Right lobe of liver (tissue), 6 donors: ENCODE data around the gene NREP. TPM values are rescaled to one million over a fixed set of nuclear protein-coding genes. Genes with fewer than 3 reads are reported as not detected.

Experiments
- ATAC-seq, 4 donors: fragments of 200-7000 bp; cut with Tn5 transposase; one replicate each; pipeline ENCODE4 v1.9.1; 2020; ENCODE audit warnings: mild to moderate bottlenecking in 4 of 4, moderate library complexity in 4 of 4
- DNase-seq, 3 donors: peaks; one replicate each; pipeline ENCODE4 v3.0.0-alpha.2; 2020
- H3K27ac ChIP-seq, 3 donors: fragments of 200-600 bp; one replicate each; pipeline ENCODE4 v1.8.0; 2022
- H3K27me3 ChIP-seq, 2 donors: fragments of 200-600 bp; one replicate each; pipeline ENCODE4 v1.8.0; 2022
- H3K36me3 ChIP-seq, 4 donors: fragments of 200-600 bp; sonication (generic) in 1 of 4; one replicate each; pipeline versions ENCODE4 v1.5.1 to v1.8.0; 2017 to 2022; ENCODE audit warnings: control low read depth in 1 of 4
- H3K4me1 ChIP-seq, 4 donors: fragments of 200-600 bp; sonication (generic) in 1 of 4; one replicate each; pipeline versions ENCODE4 v1.5.1 to v1.8.0; 2017 to 2022; ENCODE audit warnings: control low read depth in 1 of 4
- H3K4me3 ChIP-seq, 3 donors: fragments of 200-600 bp; one replicate each; pipeline ENCODE4 v1.8.0; 2022
- H3K9me3 ChIP-seq, 4 donors: fragments of 200-600 bp; sonication (generic) in 1 of 4; one replicate each; pipeline versions ENCODE4 v1.5.1 to v1.8.0; 2017 to 2022; ENCODE audit warnings: control low read depth in 1 of 4
- POLR2A ChIP-seq: fragments of 450-650 bp; IDR thresholded peaks from one replicate; pipeline ENCODE4 v1.6.1; 2017; ENCODE audit warnings: antibody characterized with exemption, mild to moderate bottlenecking
- WGBS: methylation state at CpG from one replicate; pipeline ENCODE4 v1.1.6; 2018; ENCODE audit warnings: low coverage, low lambda C conversion rate; ENCODE audit not compliant: insufficient coverage; ENCODE audit errors: missing lambda C conversion rate; 5-methylcytosine and 5-hydroxymethylcytosine counted together
- intact Hi-C, 2 donors: fragments of 100-400 bp; cut with DNase I; formaldehyde crosslinking; loops; one replicate each; pipeline versions ENCODE4 v1.11.2 to v1.14.1; 2022
- total RNA-seq, 6 experiments: library from RNA; depleted of rRNA in 2 of 6; stranded (reverse); fragments of >200 nt in 2 of 6; fragmentation: NEBNext Ultra II Directional in 3 of 6; extraction: Animal tissue kit (Norgen Biotek cat#: 25700) in 3 of 6; gene quantifications; one replicate each; pipeline versions ENCODE4 v1.1.0 to v1.2.4, GENCODE V29; 2016 to 2023
- TF ChIP-seq, protein P1 (sequence below), 4 donors: fragments of 200-600 bp in 3 of 4; fragments of 450-650 bp in 1 of 4; IDR thresholded peaks; one replicate each; pipeline versions ENCODE4 v1.5.1 to v1.8.0; 2016 to 2022; ENCODE audit warnings: antibody characterized with exemption in 4 of 4, mild to moderate bottlenecking in 2 of 4
- donor health status: DM: no; HTN: yes; CAD: no.
- donor health status: DM: no; HTN: no; CAD: no.
- donor health status: DM: no; HTN: no; CAD: no.
- donor health status: DM: no; HTN: yes; CAD: no.
- donor health status: DM: no; HTN: yes; CAD: no.

Gene NREP
- total RNA-seq, 6 experiments from 2014 or later = 2.2 to 24.6 (median 7.7) TPM

DNA sequence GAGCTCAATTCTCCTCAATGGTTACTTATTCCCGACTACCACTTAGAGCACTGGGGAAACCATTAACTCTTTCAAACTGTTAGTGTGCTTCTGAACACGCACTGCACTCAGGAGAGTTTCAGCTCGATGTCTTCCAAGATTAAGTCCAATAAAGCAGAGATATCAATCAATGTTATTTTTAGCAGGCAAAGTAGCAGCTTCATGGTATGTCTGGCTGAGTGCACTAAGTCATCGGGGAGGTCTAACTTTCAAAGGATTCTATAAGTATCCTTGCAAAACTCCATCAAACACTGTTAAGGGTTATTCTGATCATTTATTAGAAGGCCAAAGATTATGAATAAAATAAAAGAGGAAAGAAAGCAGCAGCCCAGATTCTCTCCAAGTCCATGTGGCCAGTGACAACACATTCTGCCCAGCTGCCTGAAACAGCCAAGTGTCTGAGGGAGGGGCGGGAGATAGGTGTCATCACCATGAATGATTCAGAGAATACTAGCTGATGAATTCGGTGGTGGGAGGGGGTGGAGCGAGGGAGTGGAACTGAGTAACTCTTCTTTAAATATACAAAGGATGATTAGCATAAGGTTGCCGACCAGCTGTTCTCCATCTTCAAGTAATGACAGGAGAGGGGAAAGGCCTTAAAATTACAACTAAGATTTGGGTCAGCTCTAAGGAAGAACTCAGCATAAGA, 21.3 kb downstream of the NREP start:
- H3K9me3 ChIP-seq = no peaks in the 10 kb centered on the region
- intact Hi-C loops = no loop called here
- TF ChIP-seq, protein P1, sequence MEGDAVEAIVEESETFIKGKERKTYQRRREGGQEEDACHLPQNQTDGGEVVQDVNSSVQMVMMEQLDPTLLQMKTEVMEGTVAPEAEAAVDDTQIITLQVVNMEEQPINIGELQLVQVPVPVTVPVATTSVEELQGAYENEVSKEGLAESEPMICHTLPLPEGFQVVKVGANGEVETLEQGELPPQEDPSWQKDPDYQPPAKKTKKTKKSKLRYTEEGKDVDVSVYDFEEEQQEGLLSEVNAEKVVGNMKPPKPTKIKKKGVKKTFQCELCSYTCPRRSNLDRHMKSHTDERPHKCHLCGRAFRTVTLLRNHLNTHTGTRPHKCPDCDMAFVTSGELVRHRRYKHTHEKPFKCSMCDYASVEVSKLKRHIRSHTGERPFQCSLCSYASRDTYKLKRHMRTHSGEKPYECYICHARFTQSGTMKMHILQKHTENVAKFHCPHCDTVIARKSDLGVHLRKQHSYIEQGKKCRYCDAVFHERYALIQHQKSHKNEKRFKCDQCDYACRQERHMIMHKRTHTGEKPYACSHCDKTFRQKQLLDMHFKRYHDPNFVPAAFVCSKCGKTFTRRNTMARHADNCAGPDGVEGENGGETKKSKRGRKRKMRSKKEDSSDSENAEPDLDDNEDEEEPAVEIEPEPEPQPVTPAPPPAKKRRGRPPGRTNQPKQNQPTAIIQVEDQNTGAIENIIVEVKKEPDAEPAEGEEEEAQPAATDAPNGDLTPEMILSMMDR (IDR thresholded peaks at IDR 0.05) = no peak
- no peak for TF ChIP-seq POLR2A
- H3K36me3 ChIP-seq = no peaks in the 10 kb centered on the region
- no peak overlapping the region for H3K27ac ChIP-seq
- ATAC-seq (peak in 1 of 4 donors; percentile 65), DNase-seq (peak in 1 of 3 donors; percentile 43)
- peaks cover 0 to 52% (median 24%) of the 10 kb centered on the region in 4 donors for H3K4me1 ChIP-seq
- 73% methylated on average over 7 of the region's 8 CpGs for WGBS
- H3K4me3 ChIP-seq = no peak overlapping the region
- no peaks in the 10 kb centered on the region for H3K27me3 ChIP-seq

DNA sequence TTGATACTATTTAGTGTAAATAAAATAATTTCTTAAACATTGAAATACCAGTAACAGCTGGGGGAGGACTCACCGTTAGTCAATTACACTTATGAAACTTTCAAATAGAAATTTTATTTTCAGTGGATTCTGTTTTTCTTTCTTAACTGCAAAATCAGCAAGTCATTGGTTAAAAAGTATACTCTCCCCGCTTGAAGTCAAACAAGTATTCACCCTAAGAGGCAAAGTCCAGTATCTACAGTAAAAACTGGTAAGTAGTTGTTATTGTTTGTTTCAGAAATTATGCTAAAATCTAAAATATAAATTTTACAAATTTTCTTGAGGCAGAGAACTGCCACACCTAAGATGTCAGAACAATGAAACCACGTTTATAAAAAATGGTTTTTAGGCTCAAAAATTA, 22.4 kb downstream of the NREP start:
- H3K27ac ChIP-seq = peak overlapping the region in 2 of 3 donors; percentile 22 to 25
- no peaks in the 10 kb centered on the region for H3K36me3 ChIP-seq
- no peak overlapping the region for H3K4me3 ChIP-seq
- intact Hi-C loops = no loop called here
- no peaks in the 10 kb centered on the region for H3K9me3 ChIP-seq
- DNase-seq (no peak), ATAC-seq (no peak)
- peaks cover 0 to 52% (median 25%) of the 10 kb centered on the region in 4 donors for H3K4me1 ChIP-seq
- H3K27me3 ChIP-seq = no peaks in the 10 kb centered on the region
- TF ChIP-seq POLR2A = no peak
- TF ChIP-seq, protein P1 (IDR thresholded peaks at IDR 0.05) = no peak
- 29% methylated on average over 3 of the region's 3 CpGs for WGBS

DNA sequence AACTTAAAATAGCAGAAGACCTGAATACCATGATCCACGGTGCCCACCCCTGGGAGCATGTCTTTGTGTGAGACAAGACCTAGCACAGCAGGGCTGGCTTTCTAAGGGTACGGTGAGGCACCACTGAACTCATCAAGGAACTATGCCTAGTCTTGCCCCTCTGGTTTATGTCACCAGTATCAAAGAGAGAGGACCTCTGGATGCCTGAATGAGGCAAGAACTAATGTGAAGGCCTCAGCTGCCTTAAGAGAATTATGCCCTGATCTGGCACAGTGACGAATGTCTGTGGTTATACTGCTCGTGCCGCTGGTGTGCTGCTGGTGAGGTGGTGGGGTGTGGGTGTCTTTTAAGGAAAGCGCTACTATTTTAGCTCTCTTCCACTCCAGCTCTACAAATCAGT, 23.0 kb downstream of the NREP start:
- Histone ChIP-seq H3K27ac (peak overlapping the region in 1 of 3 donors; percentile 25), H3K36me3 (no peaks in the 10 kb centered on the region), H3K4me1 (peaks cover 0 to 50% (median 25%) of the 10 kb centered on the region in 4 donors), H3K4me3 (no peak overlapping the region), H3K9me3 (no peaks in the 10 kb centered on the region), H3K27me3 (no peaks in the 10 kb centered on the region)
- ATAC-seq (peak; percentile 3 to 31 (median 18)), DNase-seq (no peak)
- intact Hi-C loops = no loop called here
- 100% methylated on average over 2 of the region's 6 CpGs for WGBS
- TF ChIP-seq, protein P1 (IDR thresholded peaks at IDR 0.05) = no peak
- no peak for TF ChIP-seq POLR2A

DNA sequence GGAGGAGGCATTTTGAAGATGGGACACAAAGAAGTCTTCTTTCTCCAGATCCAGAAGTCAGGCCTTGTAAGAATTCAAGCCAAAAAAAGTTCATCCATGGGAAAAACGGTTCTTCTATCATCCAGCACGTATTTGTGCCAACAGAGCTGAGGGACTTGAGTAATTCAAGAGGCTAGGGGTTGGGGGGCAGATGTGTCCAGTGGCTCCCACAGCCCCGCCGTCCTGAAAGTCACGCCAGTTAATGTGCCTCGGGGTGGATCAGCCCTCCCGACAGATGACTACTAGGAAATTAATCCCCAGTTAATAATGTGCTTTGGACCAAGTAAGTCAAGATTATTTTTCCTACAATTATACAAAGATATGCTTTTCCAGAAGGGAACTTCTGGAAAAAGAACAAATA, 23.4 kb downstream of the NREP start:
- DNase-seq = no peak
- intact Hi-C loops = no loop called here

More for the DNA sequence above, 23.4 kb downstream of the NREP start:
- Histone ChIP-seq H3K9me3 (no peaks in the 10 kb centered on the region), H3K27me3 (no peaks in the 10 kb centered on the region), H3K4me3 (no peak overlapping the region), H3K4me1 (peaks cover 0 to 48% (median 24%) of the 10 kb centered on the region in 4 donors), H3K36me3 (no peaks in the 10 kb centered on the region), H3K27ac (no peak overlapping the region)
- WGBS = 85% methylated on average over 7 of the region's 7 CpGs
- no peak for ATAC-seq
- TF ChIP-seq POLR2A = no peak
- TF ChIP-seq, protein P1 (IDR thresholded peaks at IDR 0.05) = no peak
